ENCODE measurements around the gene RABGAP1L. TPM values are rescaled to one million over a fixed set of nuclear protein-coding genes. Genes with fewer than 3 reads are reported as not detected.

The RABGAP1L gene
- total RNA-seq, 6 donors from 2014 or later = 41.3 to 229 (median 85.3) TPM

- TF ChIP-seq EP300 (IDR thresholded peaks at IDR 0.05) = no peak
- no peak for TF ChIP-seq CTCF (IDR thresholded peaks at IDR 0.05)
- no peak for TF ChIP-seq POLR2AphosphoS5 (IDR thresholded peaks at IDR 0.05)
- no peak for TF ChIP-seq POLR2A (IDR thresholded peaks at IDR 0.05)
- WGBS, 2 donors = 76 to 80% methylated on average over 3 of the region's 3 CpGs
- no peaks in the 10 kb centered on the region for H3K36me3 ChIP-seq
- peaks cover under 1 to 8% (median 7%) of the 10 kb centered on the region in 4 donors for H3K4me1 ChIP-seq
- H3K27ac ChIP-seq = no peak overlapping the region
- ATAC-seq (ENCODE audit: low FRiP score in 2 of 2) = no peak
- no peak for DNase-seq
- H3K9me3 ChIP-seq = no peaks in the 10 kb centered on the region
- H3K4me3 ChIP-seq = no peak overlapping the region
- no peaks in the 10 kb centered on the region for H3K27me3 ChIP-seq
Observed at GRCh38 chr1:174995121-174995520, 835.8 kb downstream of the RABGAP1L start.

- H3K27me3 ChIP-seq = no peaks in the 10 kb centered on the region
- no peak for DNase-seq
- no peaks in the 10 kb centered on the region for H3K36me3 ChIP-seq
- H3K4me1 ChIP-seq = peaks cover 3 to 11% (median 6%) of the 10 kb centered on the region in 4 donors
- no peak for TF ChIP-seq CTCF (IDR thresholded peaks at IDR 0.05)
- TF ChIP-seq POLR2AphosphoS5 (IDR thresholded peaks at IDR 0.05) = no peak
- TF ChIP-seq EP300 (IDR thresholded peaks at IDR 0.05) = no peak
- TF ChIP-seq POLR2A (IDR thresholded peaks at IDR 0.05) = no peak
- ATAC-seq (ENCODE audit: low FRiP score in 2 of 2) = no peak
- 88 to 100% methylated on average over 1 of the region's 1 CpG for whole genome bisulfite sequencing, 2 donors
- no peak overlapping the region for H3K27ac ChIP-seq
- H3K4me3 ChIP-seq = no peak overlapping the region
- H3K9me3 ChIP-seq = no peaks in the 10 kb centered on the region
Observed at GRCh38 chr1:174995916-174996315, 836.6 kb downstream of the RABGAP1L start.

DNA sequence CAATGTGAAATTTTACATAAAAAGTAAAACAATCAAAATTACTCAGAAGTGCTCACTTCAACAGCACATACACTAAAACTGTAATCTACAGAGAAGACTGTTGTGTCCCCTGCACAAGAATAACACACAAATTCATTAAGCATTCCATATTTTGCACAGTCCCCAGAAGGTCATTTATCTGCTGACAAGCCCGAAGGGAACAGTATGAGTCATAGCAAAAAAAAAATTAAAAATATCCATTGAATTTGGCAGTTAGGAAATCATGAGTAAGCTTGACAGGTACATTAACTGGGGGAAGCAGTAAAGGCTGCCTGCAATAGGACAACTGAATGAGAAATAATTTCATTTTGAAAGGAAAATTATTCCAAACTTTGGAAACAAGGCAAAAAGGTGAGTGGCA lies 837.2 kb downstream of the RABGAP1L start:
- TF ChIP-seq POLR2A (IDR thresholded peaks at IDR 0.05) = no peak
- TF ChIP-seq POLR2AphosphoS5 (IDR thresholded peaks at IDR 0.05) = no peak
- TF ChIP-seq EP300 (IDR thresholded peaks at IDR 0.05) = no peak
- Histone ChIP-seq H3K36me3 (no peaks in the 10 kb centered on the region), H3K27me3 (no peaks in the 10 kb centered on the region), H3K9me3 (no peaks in the 10 kb centered on the region), H3K27ac (no peak overlapping the region), H3K4me3 (no peak overlapping the region), H3K4me1 (peaks cover 6 to 16% (median 12%) of the 10 kb centered on the region in 4 donors)
- ATAC-seq (ENCODE audit: low FRiP score in 2 of 2) = no peak
- 39% methylated on average over 1 of the region's 1 CpG for WGBS, 2 donors
- no peak for DNase-seq

DNA sequence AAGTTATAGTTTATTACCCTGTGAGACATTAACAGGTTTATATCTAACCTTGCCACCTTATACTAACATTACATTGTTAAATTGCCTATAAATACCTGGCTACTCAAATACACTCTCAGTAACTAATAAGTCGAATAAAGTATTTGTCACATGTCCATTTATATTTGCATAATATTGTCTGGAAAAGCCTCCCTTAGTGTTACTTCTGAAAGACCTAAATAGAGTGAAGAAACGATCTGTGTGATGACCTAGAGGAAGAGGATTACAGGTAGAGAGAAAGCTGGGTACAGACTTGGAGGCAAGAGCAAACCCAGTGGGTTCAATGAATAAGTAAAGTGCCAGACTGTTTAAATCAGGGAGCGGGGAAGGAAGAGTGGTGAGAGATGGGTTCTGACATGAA lies 837.7 kb downstream of the RABGAP1L start:
- no peak overlapping the region for H3K4me3 ChIP-seq
- ATAC-seq (ENCODE audit: low FRiP score in 2 of 2) (no peak), DNase-seq (no peak)
- no peaks in the 10 kb centered on the region for H3K36me3 ChIP-seq
- H3K27me3 ChIP-seq = no peaks in the 10 kb centered on the region
- H3K27ac ChIP-seq = no peak overlapping the region
- WGBS, 2 donors = 85 to 90% methylated on average over 3 of the region's 3 CpGs
- peaks cover 12 to 22% (median 17%) of the 10 kb centered on the region in 4 donors for H3K4me1 ChIP-seq
- TF ChIP-seq POLR2AphosphoS5 (IDR thresholded peaks at IDR 0.05) (no peak), EP300 (IDR thresholded peaks at IDR 0.05) (no peak), POLR2A (IDR thresholded peaks at IDR 0.05) (no peak), CTCF (IDR thresholded peaks at IDR 0.05) (no peak)
- no peaks in the 10 kb centered on the region for H3K9me3 ChIP-seq

GRCh38 chr1:174998569-174999215 lies 839.4 kb downstream of the RABGAP1L start:
- ATAC-seq (ENCODE audit: low FRiP score in 2 of 2) (peak in 1 of 2 donors; percentile 55), DNase-seq (peak in 1 of 2 donors; percentile 51)
- peaks cover 19 to 33% (median 31%) of the 10 kb centered on the region in 4 donors for H3K4me1 ChIP-seq
- TF ChIP-seq POLR2A (IDR thresholded peaks at IDR 0.05) = no peak
- TF ChIP-seq CTCF (IDR thresholded peaks at IDR 0.05) = peak; percentile 70 to 90 (median 78)
- TF ChIP-seq EP300 (IDR thresholded peaks at IDR 0.05) = peak in 1 of 4 donors; percentile 3
- H3K9me3 ChIP-seq = no peaks in the 10 kb centered on the region
- no peaks in the 10 kb centered on the region for H3K27me3 ChIP-seq
- H3K36me3 ChIP-seq = no peaks in the 10 kb centered on the region
- peak overlapping the region; percentile 9 to 97 (median 85) for H3K4me3 ChIP-seq
- WGBS, 2 donors = 14 to 15% methylated on average over 19 of the region's 19 CpGs
- peak overlapping the region; percentile 97 to 99 (median 98) for H3K27ac ChIP-seq
